Ectodermal cell (in vitro differentiated cells): Measurements from ENCODE around the gene HOXB3.

ENCODE experiments used
- H3K27ac ChIP-seq: 2 replicates; pipeline ENCODE4 v1.7.0; 2013; ENCODE audit warnings: mild to moderate bottlenecking, low read depth, low read length; ENCODE audit not compliant: insufficient read depth, poor library complexity, severe bottlenecking
- H3K27me3 ChIP-seq: 2 replicates; pipeline ENCODE4 v1.7.0; 2013; ENCODE audit warnings: mild to moderate bottlenecking, low read length; ENCODE audit not compliant: insufficient read depth, control insufficient read depth, poor library complexity, severe bottlenecking
- H3K36me3 ChIP-seq: one replicate; pipeline ENCODE4 v1.7.0; 2013; ENCODE audit warnings: low read length; ENCODE audit not compliant: control insufficient read depth, insufficient read depth
- H3K4me1 ChIP-seq: one replicate; pipeline ENCODE4 v1.7.0; 2013; ENCODE audit warnings: low read length; ENCODE audit not compliant: control insufficient read depth, insufficient read depth
- H3K4me3 ChIP-seq: 2 replicates; pipeline ENCODE4 v1.7.0; 2013; ENCODE audit warnings: low read depth, low read length, control low read depth; ENCODE audit not compliant: insufficient read depth
- H3K9me3 ChIP-seq: 2 replicates; pipeline ENCODE4 v1.7.0; 2013; ENCODE audit warnings: mild to moderate bottlenecking, low read length, moderate library complexity; ENCODE audit not compliant: control insufficient read depth
- WGBS, 2 experiments: methylation state at CpG; one replicate each; pipeline ENCODE4 v1.1.7; 2013; ENCODE audit warnings: missing lambda C conversion rate in 2 of 2; 5-methylcytosine and 5-hydroxymethylcytosine counted together

The HOXB3 gene

DNA sequence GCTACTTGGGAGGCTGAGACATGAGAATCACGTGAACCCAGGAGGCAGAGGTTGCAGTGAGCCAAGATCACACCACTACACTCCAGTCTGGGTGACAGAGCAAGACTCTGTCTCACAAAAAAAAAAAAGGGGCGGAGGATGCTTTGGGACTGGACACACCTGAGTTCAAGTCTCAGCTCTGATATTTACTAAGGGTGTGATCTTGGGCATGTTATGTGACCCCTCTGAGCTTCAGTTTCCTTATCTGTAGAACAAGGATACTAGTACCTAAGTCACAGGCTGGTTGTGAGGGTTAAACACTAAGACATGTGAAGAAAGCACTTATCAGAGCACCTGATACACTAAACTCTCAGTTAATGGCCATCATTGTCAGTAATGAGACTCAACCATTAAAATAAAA lies 85.1 kb downstream of the HOXB3 start:
- Histone ChIP-seq H3K4me1 (no peaks in the 10 kb centered on the region), H3K36me3 (no peaks in the 10 kb centered on the region), H3K9me3 (no peaks in the 10 kb centered on the region), H3K4me3 (no peak overlapping the region), H3K27me3 (peaks cover 35% of the 10 kb centered on the region), H3K27ac (no peak overlapping the region)
- WGBS, 2 experiments = 89 to 95% methylated on average over 2 of the region's 2 CpGs

DNA sequence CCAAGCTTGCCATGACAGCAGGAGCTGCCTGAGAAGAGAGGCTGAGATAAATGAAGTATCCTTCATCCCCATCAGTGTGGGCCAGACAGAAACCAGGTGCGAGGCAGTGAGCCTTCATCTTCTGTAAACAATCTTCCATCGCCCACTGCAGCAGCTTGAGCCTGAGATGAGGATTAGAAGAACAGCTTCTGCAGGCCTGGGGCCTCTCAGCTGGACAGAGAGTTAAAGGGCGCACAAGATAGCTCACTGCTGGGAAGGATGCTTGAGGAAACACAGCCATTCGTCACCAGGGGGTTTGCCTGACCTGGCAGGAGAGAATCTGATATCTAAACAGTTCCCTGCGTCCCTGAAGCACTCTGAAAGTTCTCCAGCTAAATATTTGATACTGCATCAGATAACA lies 86.3 kb downstream of the HOXB3 start:
- H3K36me3 ChIP-seq = no peaks in the 10 kb centered on the region
- no peak overlapping the region for H3K27ac ChIP-seq
- no peaks in the 10 kb centered on the region for H3K4me1 ChIP-seq
- no peak overlapping the region for H3K4me3 ChIP-seq
- WGBS, 2 experiments = 66% methylated on average over 5 of the region's 5 CpGs
- H3K9me3 ChIP-seq = no peaks in the 10 kb centered on the region
- peaks cover 40% of the 10 kb centered on the region for H3K27me3 ChIP-seq

DNA sequence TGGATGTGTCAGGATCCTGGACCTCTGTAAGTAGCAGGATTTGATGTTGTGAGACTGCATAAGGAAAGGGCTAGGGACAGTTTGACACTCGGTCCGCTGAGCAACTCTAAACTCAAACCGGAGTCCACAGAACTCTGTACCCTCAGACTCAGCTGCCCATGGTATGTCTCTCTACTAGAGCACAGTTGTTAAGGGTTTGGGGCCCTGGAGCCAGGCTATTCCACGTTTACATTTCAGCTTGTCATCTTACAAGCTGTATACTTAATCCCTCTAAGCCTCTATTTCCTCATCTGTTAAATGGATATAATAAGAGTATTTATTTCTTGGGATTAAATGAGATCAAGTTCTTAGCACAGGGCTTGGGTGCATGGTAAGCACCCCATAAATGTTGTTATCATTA lies 87.1 kb downstream of the HOXB3 start:
- H3K4me1 ChIP-seq = no peaks in the 10 kb centered on the region
- no peaks in the 10 kb centered on the region for H3K36me3 ChIP-seq
- no peak overlapping the region for H3K4me3 ChIP-seq
- no peaks in the 10 kb centered on the region for H3K9me3 ChIP-seq
- peaks cover 49% of the 10 kb centered on the region for H3K27me3 ChIP-seq
- H3K27ac ChIP-seq = no peak overlapping the region
- WGBS, 2 experiments = 88 to 93% methylated on average over 4 of the region's 4 CpGs

GRCh38 chr17:48502312-48502711 lies 87.7 kb downstream of the HOXB3 start:
- no peaks in the 10 kb centered on the region for H3K36me3 ChIP-seq
- H3K27ac ChIP-seq = no peak overlapping the region
- H3K4me1 ChIP-seq = no peaks in the 10 kb centered on the region
- WGBS, 2 experiments = 85 to 96% methylated on average over 2 of the region's 2 CpGs
- H3K27me3 ChIP-seq = peaks cover 54% of the 10 kb centered on the region
- H3K4me3 ChIP-seq = no peak overlapping the region
- no peaks in the 10 kb centered on the region for H3K9me3 ChIP-seq

- no peaks in the 10 kb centered on the region for H3K9me3 ChIP-seq
- no peak overlapping the region for H3K27ac ChIP-seq
- H3K4me3 ChIP-seq = no peak overlapping the region
- H3K4me1 ChIP-seq = no peaks in the 10 kb centered on the region
- 70 to 77% methylated on average over 10 to 12 of the region's 12 CpGs for WGBS, 2 experiments
- peaks cover 57% of the 10 kb centered on the region for H3K27me3 ChIP-seq
- H3K36me3 ChIP-seq = no peaks in the 10 kb centered on the region
Observed at GRCh38 chr17:48500435-48501426, 89.3 kb downstream of the HOXB3 start.

DNA sequence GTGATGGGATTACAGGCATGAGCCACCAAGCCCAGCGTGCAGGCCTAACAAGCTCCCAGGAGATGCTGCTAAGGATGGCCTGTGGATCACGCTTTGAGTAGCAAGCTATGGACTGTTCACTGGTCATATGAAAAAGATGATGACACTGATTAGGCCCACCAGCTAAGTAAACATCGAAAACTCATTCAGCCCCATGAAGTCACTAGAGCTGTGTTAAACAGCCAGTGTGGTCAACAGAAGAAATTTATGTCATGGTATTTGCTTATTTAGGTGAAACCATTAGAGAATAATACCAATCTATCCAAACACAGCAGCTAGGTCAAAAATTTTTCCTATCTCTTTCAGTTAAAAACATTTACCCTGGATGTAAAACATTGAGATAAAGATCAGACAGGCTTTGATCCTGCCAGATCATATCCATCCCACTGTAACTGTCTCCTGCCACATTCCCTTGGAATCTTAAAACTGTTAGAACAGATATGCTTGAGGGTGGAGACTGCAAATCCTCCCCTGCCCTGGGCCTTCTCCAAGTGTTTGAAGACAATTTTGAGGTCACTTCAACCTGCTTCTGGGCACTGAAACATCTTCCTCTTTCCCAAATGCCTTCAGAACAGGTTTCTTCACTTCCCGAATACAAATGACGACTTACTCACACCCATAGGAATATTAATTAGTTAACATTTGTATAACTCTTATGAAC lies 90.2 kb downstream of the HOXB3 start:
- H3K27me3 ChIP-seq = peaks cover 65% of the 10 kb centered on the region
- H3K36me3 ChIP-seq = no peaks in the 10 kb centered on the region
- no peaks in the 10 kb centered on the region for H3K4me1 ChIP-seq
- H3K4me3 ChIP-seq = no peak overlapping the region
- WGBS, 2 experiments = 96 to 97% methylated on average over 3 to 4 of the region's 5 CpGs
- H3K9me3 ChIP-seq = no peaks in the 10 kb centered on the region
- H3K27ac ChIP-seq = no peak overlapping the region

DNA sequence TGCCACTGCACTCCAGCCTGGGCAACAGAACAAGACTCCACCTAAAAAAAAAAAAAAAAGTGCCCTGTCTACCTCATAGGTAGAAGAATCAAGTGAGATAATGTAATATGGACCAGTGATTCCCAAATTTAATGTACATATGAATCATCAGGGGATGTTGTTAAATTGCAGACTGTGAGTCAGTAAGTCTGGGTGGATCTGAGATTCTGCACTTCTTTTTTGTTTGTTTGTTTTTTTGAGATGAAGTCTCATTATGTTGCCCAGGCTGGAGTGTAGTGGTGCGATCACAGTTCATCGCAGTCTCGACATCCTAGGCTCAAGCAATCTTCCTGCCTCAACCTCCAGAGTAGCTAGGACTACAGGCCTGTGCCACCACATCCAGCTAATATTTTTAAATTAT lies 90.8 kb downstream of the HOXB3 start:
- Histone ChIP-seq H3K9me3 (no peaks in the 10 kb centered on the region), H3K27me3 (peaks cover 72% of the 10 kb centered on the region), H3K27ac (no peak overlapping the region), H3K36me3 (no peaks in the 10 kb centered on the region), H3K4me3 (no peak overlapping the region), H3K4me1 (no peaks in the 10 kb centered on the region)
- 91 to 97% methylated on average over 3 of the region's 3 CpGs for WGBS, 2 experiments
